GM12878 (cell line): Measurements from ENCODE around the gene NUTM2F.
"Not testable (repeated sequence)": the region's sequence is repeated elsewhere in the genome, so short reads cannot be mapped to it uniquely, and the experiment has no call there.

ENCODE experiments used
- ATF2 ChIP-seq: IDR thresholded peaks from 2 replicates; pipeline ENCODE4 v1.6.1; 2012; ENCODE audit warnings: low read length, inconsistent platforms
- CEBPB ChIP-seq, 2 experiments: fragments of 150-350 bp in 1 of 2; IDR thresholded peaks; 2 replicates each; pipeline ENCODE4 v1.6.1; 2012 to 2014; ENCODE audit warnings: low read depth in 2 of 2, low read length in 2 of 2, borderline replicate concordance in 1 of 2, inconsistent platforms in 1 of 2
- CTCF ChIP-seq, 3 experiments: IDR thresholded peaks in 2 of 3; conservative IDR thresholded peaks in 1 of 3; 2 replicates each; pipeline ENCODE4 v1.5.1; 2011; ENCODE audit warnings: low read depth in 3 of 3, low read length in 3 of 3, mild to moderate bottlenecking in 3 of 3, control low read depth in 2 of 3, moderate library complexity in 2 of 3, inconsistent platforms in 1 of 3, mixed read lengths in 1 of 3; ENCODE audit not compliant: control insufficient read depth in 2 of 3, insufficient read depth in 1 of 3; ENCODE audit errors: extremely low read depth in 1 of 3
- EGR1 ChIP-seq, 2 experiments: IDR thresholded peaks; 1 replicate in 1 of 2; 2 replicates in 1 of 2; pipeline ENCODE4 v1.6.1; 2011 to 2012; ENCODE audit warnings: low read depth in 2 of 2, low read length in 2 of 2, borderline replicate concordance in 1 of 2, mild to moderate bottlenecking in 1 of 2, moderate library complexity in 1 of 2
- ELK1 ChIP-seq: IDR thresholded peaks from 2 replicates; pipeline ENCODE4 v1.6.1; 2012; ENCODE audit warnings: low read depth, low read length, improper control_type of control experiment
- GABPA ChIP-seq: IDR thresholded peaks from 2 replicates; pipeline ENCODE4 v1.6.1; 2014; ENCODE audit warnings: antibody characterized with exemption, low read depth, mild to moderate bottlenecking, inconsistent platforms
- MYC ChIP-seq: IDR thresholded peaks from 2 replicates; pipeline ENCODE4 v1.6.1; 2011; ENCODE audit warnings: mild to moderate bottlenecking, low read length, moderate library complexity, inconsistent platforms; ENCODE audit not compliant: insufficient read depth, insufficient replicate concordance, insufficient read length, severe bottlenecking
- POLR2AphosphoS5 ChIP-seq: IDR thresholded peaks from 2 replicates; pipeline ENCODE4 v1.6.1; 2011; ENCODE audit warnings: mild to moderate bottlenecking, low read length, inconsistent platforms
- RAD21 ChIP-seq: IDR thresholded peaks from 2 replicates; pipeline ENCODE4 v1.6.1; 2011; ENCODE audit warnings: mild to moderate bottlenecking, low read depth, low read length, moderate library complexity; ENCODE audit not compliant: insufficient read depth
- RFX5 ChIP-seq: IDR thresholded peaks from 2 replicates; pipeline ENCODE4 v1.6.1; 2011; ENCODE audit warnings: low read depth, low read length, improper control_type of control experiment
- SRF ChIP-seq, 2 experiments: IDR thresholded peaks; 2 replicates each; pipeline ENCODE4 v1.6.1; 2011; ENCODE audit warnings: low read depth in 2 of 2, low read length in 2 of 2, mild to moderate bottlenecking in 1 of 2, moderate library complexity in 1 of 2
- TF ChIP-seq, protein P1 (sequence below): IDR thresholded peaks from 2 replicates; pipeline ENCODE4 v1.6.1; 2012; ENCODE audit warnings: low read depth, low read length, improper control_type of control experiment

GRCh38 chr9:94339657-94340056 lies 11.2 kb upstream of the NUTM2F start:
- TF ChIP-seq RFX5; GABPA; SRF (IDR thresholded peaks at IDR 0.05; ENCODE audit: low read depth in 2 of 2, low read length in 2 of 2); RAD21; CTCF (IDR thresholded peaks at IDR 0.05 in 2 of 3, conservative IDR thresholded peaks at IDR 0.05 in 1 of 3; ENCODE audit: control insufficient read depth in 2 of 3, extremely low read depth in 1 of 3, insufficient read depth in 1 of 3, low read depth in 3 of 3, low read length in 3 of 3); POLR2AphosphoS5; MYC; CEBPB (IDR thresholded peaks at IDR 0.05; ENCODE audit: borderline replicate concordance in 1 of 2, low read depth in 2 of 2, low read length in 2 of 2); ATF2; ELK1; EGR1 (IDR thresholded peaks at IDR 0.05; ENCODE audit: borderline replicate concordance in 1 of 2, low read depth in 2 of 2, low read length in 2 of 2): not testable (repeated sequence)
- TF ChIP-seq, protein P1, sequence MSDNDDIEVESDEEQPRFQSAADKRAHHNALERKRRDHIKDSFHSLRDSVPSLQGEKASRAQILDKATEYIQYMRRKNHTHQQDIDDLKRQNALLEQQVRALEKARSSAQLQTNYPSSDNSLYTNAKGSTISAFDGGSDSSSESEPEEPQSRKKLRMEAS, result not testable (repeated sequence)
